ENCODE results near the gene AKAP8L. TPM values are rescaled to one million over a fixed set of nuclear protein-coding genes. Genes with fewer than 3 reads are reported as not detected.

Gene AKAP8L
- total and polyA plus RNA-seq, 2 of the 8 experiments (the other 6 are each of a cell fraction or from before 2014, with no cell fraction given) = 75.1 to 138 TPM

GRCh38 chr19:15394426-15394825 is 24.4 kb downstream of the AKAP8L start (continued):
- TF ChIP-seq CHD7 (IDR thresholded peaks at IDR 0.05; ENCODE audit: insufficient replicate concordance, low read length) = no peak

Measured in H1 (cell line).